DOHH2 (cell line): Measurements from ENCODE around the gene GSTT2.
"Not testable (repeated sequence)": the region's sequence is repeated elsewhere in the genome, so short reads cannot be mapped to it uniquely, and the experiment has no call there.

ENCODE experiments used
- H3F3A ChIP-seq: fragments of 200-600 bp; sonication (generic), shearing (Covaris generic); 2 replicates; pipeline ENCODE4 v1.6.0; 2016; ENCODE audit warnings: antibody characterized with exemption, mild to moderate bottlenecking; ENCODE audit not compliant: control insufficient read depth, insufficient read depth
- H3K27ac ChIP-seq: fragments of 200-600 bp; sonication (generic); 2 replicates; pipeline ENCODE4 v1.5.1; 2014; ENCODE audit warnings: low read depth, mild to moderate bottlenecking, low read length, moderate library complexity
- H3K27me3 ChIP-seq: fragments of 200-600 bp; sonication (generic); 2 replicates; pipeline ENCODE4 v1.6.1; 2014; ENCODE audit warnings: mild to moderate bottlenecking, low read length, mixed read lengths; ENCODE audit not compliant: control insufficient read depth
- H3K36me3 ChIP-seq: fragments of 200-600 bp; sonication (generic); 2 replicates; pipeline ENCODE4 v1.6.1; 2014; ENCODE audit warnings: mild to moderate bottlenecking, low read length, moderate library complexity, mixed read lengths; ENCODE audit not compliant: control insufficient read depth
- H3K4me1 ChIP-seq: fragments of 200-600 bp; sonication (generic); 2 replicates; pipeline ENCODE4 v1.6.1; 2014; ENCODE audit warnings: mild to moderate bottlenecking, low read length, mixed read lengths; ENCODE audit not compliant: control insufficient read depth
- H3K4me2 ChIP-seq: fragments of 200-600 bp; sonication (generic); 2 replicates; pipeline ENCODE4 v1.6.0; 2014; ENCODE audit warnings: mild to moderate bottlenecking, low read length, moderate library complexity
- H3K4me3 ChIP-seq: fragments of 200-600 bp; sonication (generic); 2 replicates; pipeline ENCODE4 v1.5.1; 2014; ENCODE audit warnings: mild to moderate bottlenecking, low read length, mixed read lengths
- H3K79me2 ChIP-seq: fragments of 200-600 bp; sonication (generic); 2 replicates; pipeline ENCODE4 v1.6.1; 2014; ENCODE audit warnings: mild to moderate bottlenecking, low read length, mixed read lengths; ENCODE audit not compliant: control insufficient read depth
- H3K9me2 ChIP-seq: fragments of 200-600 bp; sonication (generic); replicated peaks from 2 replicates; pipeline ENCODE4 v1.6.1; 2014; ENCODE audit warnings: mild to moderate bottlenecking, low read length, mixed read lengths; ENCODE audit not compliant: control insufficient read depth
- H3K9me3 ChIP-seq: fragments of 200-600 bp; sonication (generic); 2 replicates; pipeline ENCODE4 v1.6.1; 2014; ENCODE audit warnings: antibody characterized with exemption, low read length, mixed read lengths; ENCODE audit not compliant: control insufficient read depth, insufficient read depth
- H4K20me1 ChIP-seq: fragments of 200-600 bp; sonication (generic); 2 replicates; pipeline ENCODE4 v1.6.0; 2014; ENCODE audit warnings: low read depth, mild to moderate bottlenecking, antibody characterized with exemption, low read length, moderate library complexity; ENCODE audit not compliant: control insufficient read depth, insufficient read depth
- EZH2phosphoT487 ChIP-seq: fragments of 200-600 bp; sonication (generic); IDR thresholded peaks from 2 replicates; pipeline ENCODE4 v1.6.1; 2017; ENCODE audit warnings: borderline replicate concordance, mild to moderate bottlenecking, antibody characterized with exemption, low read length, moderate library complexity, mixed read lengths
- TF ChIP-seq, protein P1 (sequence below): fragments of 200-600 bp; sonication (generic); IDR thresholded peaks from one replicate; pipeline ENCODE4 v1.5.1; 2014; ENCODE audit warnings: antibody characterized with exemption, mild to moderate bottlenecking, low read depth, low read length; ENCODE audit not compliant: poor library complexity, severe bottlenecking

GSTT2 gene

DNA sequence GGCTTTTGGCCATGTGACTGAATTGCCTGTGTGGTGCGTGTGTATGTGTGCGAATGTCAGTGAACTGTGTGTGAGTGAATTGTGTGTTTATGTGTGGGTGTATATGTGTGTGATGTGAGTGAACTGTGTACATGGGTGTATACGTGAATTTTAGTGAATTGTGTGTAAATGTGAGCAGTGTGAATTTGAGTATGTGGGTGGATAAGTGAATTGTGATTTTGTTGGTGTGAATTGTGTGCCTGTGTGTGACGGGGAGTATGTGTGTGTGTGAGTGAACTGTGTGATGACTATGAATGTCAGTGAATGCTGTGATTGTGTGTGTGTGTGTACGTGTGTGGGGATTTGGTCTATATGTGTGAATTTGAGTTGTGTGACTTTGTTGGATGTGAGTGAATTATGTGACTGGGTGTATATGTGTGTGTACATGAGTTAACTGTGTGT is 9.7 kb upstream of the GSTT2 start:
- H3K4me2 ChIP-seq, result peak overlapping the region; percentile 1; the same call in 1 of the 2 replicates
- TF ChIP-seq, protein P1, sequence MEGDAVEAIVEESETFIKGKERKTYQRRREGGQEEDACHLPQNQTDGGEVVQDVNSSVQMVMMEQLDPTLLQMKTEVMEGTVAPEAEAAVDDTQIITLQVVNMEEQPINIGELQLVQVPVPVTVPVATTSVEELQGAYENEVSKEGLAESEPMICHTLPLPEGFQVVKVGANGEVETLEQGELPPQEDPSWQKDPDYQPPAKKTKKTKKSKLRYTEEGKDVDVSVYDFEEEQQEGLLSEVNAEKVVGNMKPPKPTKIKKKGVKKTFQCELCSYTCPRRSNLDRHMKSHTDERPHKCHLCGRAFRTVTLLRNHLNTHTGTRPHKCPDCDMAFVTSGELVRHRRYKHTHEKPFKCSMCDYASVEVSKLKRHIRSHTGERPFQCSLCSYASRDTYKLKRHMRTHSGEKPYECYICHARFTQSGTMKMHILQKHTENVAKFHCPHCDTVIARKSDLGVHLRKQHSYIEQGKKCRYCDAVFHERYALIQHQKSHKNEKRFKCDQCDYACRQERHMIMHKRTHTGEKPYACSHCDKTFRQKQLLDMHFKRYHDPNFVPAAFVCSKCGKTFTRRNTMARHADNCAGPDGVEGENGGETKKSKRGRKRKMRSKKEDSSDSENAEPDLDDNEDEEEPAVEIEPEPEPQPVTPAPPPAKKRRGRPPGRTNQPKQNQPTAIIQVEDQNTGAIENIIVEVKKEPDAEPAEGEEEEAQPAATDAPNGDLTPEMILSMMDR, result no peak
- TF ChIP-seq EZH2phosphoT487, result no peak
- H3K79me2 ChIP-seq, result peaks cover 31% of the 10 kb centered on the region
- peaks cover 31% of the 10 kb centered on the region for H3K36me3 ChIP-seq
- peaks cover 3% of the 10 kb centered on the region; the same call in 1 of the 2 replicates for H3F3A ChIP-seq
- no peaks in the 10 kb centered on the region for H3K27me3 ChIP-seq
- H4K20me1 ChIP-seq, result peaks cover 4% of the 10 kb centered on the region; the same call in 1 of the 2 replicates
- H3K27ac ChIP-seq, result no peak overlapping the region
- no peaks in the 10 kb centered on the region for H3K9me3 ChIP-seq
- H3K9me2 ChIP-seq, result no peaks in the 10 kb centered on the region
- H3K4me1 ChIP-seq, result peaks cover 11% of the 10 kb centered on the region
- H3K4me3 ChIP-seq, result no peak overlapping the region

DNA sequence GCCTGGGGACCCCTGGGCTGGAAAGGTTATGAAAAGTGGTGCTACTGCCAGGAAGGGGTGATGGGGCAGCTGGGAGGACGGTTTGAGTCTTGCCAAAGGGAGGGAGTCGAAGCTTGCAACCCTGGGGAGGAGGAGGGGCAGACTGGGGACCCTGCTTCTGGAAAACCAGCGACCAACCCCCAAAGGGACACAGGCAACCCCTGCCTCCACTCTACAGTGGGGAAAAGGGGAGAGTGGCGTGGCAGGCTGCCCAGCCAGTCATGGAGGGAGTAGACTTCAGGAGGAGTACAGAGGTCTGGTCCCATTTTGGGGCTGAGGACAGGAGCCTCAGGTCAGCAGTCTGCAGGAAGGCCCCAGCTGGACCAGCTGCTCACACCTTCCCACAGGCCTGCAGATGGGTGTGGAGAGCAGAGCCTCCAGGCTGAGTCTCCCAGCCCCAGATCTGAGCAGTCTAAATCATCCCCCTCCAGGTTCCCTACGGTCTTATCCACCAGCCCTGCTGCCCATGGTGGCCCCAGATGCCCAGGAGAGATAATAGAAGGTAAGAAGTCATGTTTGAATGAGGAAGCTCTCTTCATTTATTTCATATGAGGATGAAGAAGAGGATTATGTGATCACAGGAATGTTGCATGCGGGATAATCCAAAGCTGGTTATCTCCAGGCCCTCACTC is 9.0 kb upstream of the GSTT2 start:
- Histone ChIP-seq H3K27ac (no peak overlapping the region), H3K4me2 (peak overlapping the region; percentile 11; the same call in 1 of the 2 replicates)

GRCh38 chr22:23971927-23972326 is 8.0 kb upstream of the GSTT2 start:
- H3K9me3 ChIP-seq, H3K4me3 ChIP-seq, H4K20me1 ChIP-seq, H3K9me2 ChIP-seq, H3K27me3 ChIP-seq, H3K27ac ChIP-seq, H3F3A ChIP-seq: not testable (repeated sequence)
- H3K36me3 ChIP-seq, result peaks cover 31% of the 10 kb centered on the region
- H3K4me2 ChIP-seq, result peak overlapping the region; percentile 0; the same call in 1 of the 2 replicates
- H3K79me2 ChIP-seq, result peaks cover 31% of the 10 kb centered on the region
- peaks cover 11% of the 10 kb centered on the region for H3K4me1 ChIP-seq

More for the DNA sequence above, 9.0 kb upstream of the GSTT2 start:
- Histone ChIP-seq H3K9me2 (no peaks in the 10 kb centered on the region), H3F3A (peaks cover 3% of the 10 kb centered on the region; the same call in 1 of the 2 replicates), H3K27me3 (no peaks in the 10 kb centered on the region), H3K4me3 (no peak overlapping the region), H3K79me2 (peaks cover 31% of the 10 kb centered on the region), H3K36me3 (peaks cover 31% of the 10 kb centered on the region), H3K4me1 (peaks cover 11% of the 10 kb centered on the region), H3K9me3 (no peaks in the 10 kb centered on the region), H4K20me1 (peaks cover 4% of the 10 kb centered on the region; the same call in 1 of the 2 replicates)
- no peak for TF ChIP-seq EZH2phosphoT487
- TF ChIP-seq, protein P1, result no peak

DNA sequence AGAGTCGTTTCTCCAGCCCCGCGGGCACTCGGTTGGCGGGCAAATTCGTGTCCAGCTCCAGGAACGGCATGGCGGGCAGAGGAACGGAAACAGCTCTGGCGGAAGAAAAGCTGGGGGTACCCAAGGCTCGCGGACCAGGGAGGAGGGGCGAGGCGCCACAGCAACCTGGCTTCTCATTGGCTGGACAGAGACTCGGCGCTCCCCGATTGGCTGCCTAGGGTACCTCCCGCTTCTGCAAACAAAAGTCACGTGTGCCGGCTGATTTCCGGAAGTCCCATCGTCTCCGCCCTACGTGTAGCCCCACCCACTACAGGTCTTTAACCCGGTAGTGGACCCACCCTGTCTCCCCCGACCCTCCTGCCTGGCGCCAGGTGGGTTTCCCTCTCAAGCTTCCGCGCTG is 5.6 kb upstream of the GSTT2 start, which contains the start of gene DDT:
Gene DDT (minus strand): TSS at position 97 of the 400 bp plus-strand sequence. CDS start 27 bp downstream, at position 70.
- Histone ChIP-seq H3K36me3 (peaks cover 27% of the 10 kb centered on the region), H3K79me2 (peaks cover 27% of the 10 kb centered on the region)
- not testable (repeated sequence) for H3K27ac ChIP-seq, H3K4me2 ChIP-seq, H3K9me3 ChIP-seq, H3K4me1 ChIP-seq, H3F3A ChIP-seq, H3K4me3 ChIP-seq, H4K20me1 ChIP-seq, H3K27me3 ChIP-seq, H3K9me2 ChIP-seq

- not testable (repeated sequence) for H3K4me2 ChIP-seq, H3K27ac ChIP-seq, H3K9me3 ChIP-seq, H3K4me3 ChIP-seq, H3F3A ChIP-seq, H4K20me1 ChIP-seq, H3K27me3 ChIP-seq, H3K9me2 ChIP-seq, H3K4me1 ChIP-seq
- H3K79me2 ChIP-seq, result peaks cover 21% of the 10 kb centered on the region
- peaks cover 22% of the 10 kb centered on the region for H3K36me3 ChIP-seq
Measured at GRCh38 chr22:23974836-23975352, 5.0 kb upstream of the GSTT2 start.

DNA sequence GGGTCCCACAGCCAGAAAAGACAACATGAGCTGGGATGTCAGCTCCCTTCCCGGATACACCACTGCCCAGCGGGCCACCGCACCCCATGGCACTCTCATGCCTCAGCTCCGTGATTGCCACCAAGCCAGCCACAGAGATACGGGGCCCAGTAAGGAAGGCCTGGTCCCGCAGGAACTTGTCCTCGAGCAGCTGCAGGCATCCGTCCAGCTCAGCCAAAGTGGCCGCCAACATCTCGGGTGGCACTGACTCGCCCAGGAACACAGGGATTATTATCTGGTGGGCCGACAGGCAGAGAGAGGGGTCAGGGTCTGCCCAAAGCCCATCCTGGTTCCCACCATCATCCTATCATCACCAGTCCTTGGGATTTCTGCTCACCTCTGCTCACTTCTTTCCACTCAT is 2.6 kb upstream of the GSTT2 start:
- not testable (repeated sequence) for H3K4me2 ChIP-seq, H3K27me3 ChIP-seq, H3K9me3 ChIP-seq, H3K36me3 ChIP-seq, H3K4me1 ChIP-seq, H3F3A ChIP-seq, H3K9me2 ChIP-seq, H3K4me3 ChIP-seq, H3K27ac ChIP-seq, H4K20me1 ChIP-seq, H3K79me2 ChIP-seq
